Endothelial cell of umbilical vein (primary cell): ENCODE measurements around the gene SDK2. TPM values are rescaled to one million over a fixed set of nuclear protein-coding genes. Genes with fewer than 3 reads are reported as not detected.

Experiments
- BruUV-seq: library from RNA; stranded (reverse); fragments of 400-500 nt; replicated peaks from 2 replicates; lab custom pipeline; 2021; lab: Mats Ljungman, UMichigan
- CTCF ChIA-PET: fragments of 300-600, 350-600 bp; sonication (Branson Sonifier 250); formaldehyde crosslinking; loops from one replicate; lab custom pipeline; 2021; ENCODE audit warnings: antibody characterized with exemption, inconsistent platforms; lab: Charles Lee
- POLR2A ChIA-PET: fragments of 300-600, 350-600 bp; sonication (Branson Sonifier 250); formaldehyde crosslinking; loops from one replicate; lab custom pipeline; 2021; ENCODE audit warnings: antibody characterized with exemption, inconsistent platforms; lab: Charles Lee
- DNase-seq: peaks from one replicate; pipeline ENCODE4 v3.0.0-alpha.2; 2011; ENCODE audit warnings: low read depth, low spot score
- FAIRE-seq: peaks from 2 replicates; lab custom pipeline; 2011; peaks lifted over from hg19 to GRCh38; lab: Jason Lieb, UNC
- H2AFZ ChIP-seq: 2 replicates; pipeline ENCODE4 v1.6.0; 2012; ENCODE audit warnings: low read depth, low read length, control low read depth, inconsistent platforms
- H3K27ac ChIP-seq: 2 replicates; pipeline ENCODE4 v1.5.1; 2011; ENCODE audit warnings: low read depth, mild to moderate bottlenecking, control low read depth, low read length, moderate library complexity; ENCODE audit not compliant: insufficient read depth
- H3K27me3 ChIP-seq, 2 experiments: 2 replicates each; pipeline versions ENCODE4 v1.6.0 to v1.6.1; 2011; ENCODE audit warnings: low read length in 2 of 2, mixed read lengths in 1 of 2; ENCODE audit not compliant: control insufficient read depth in 2 of 2, insufficient read depth in 2 of 2
- H3K36me3 ChIP-seq, 2 experiments: 2 replicates in 1 of 2; 3 replicates in 1 of 2; pipeline ENCODE4 v1.5.1; 2011; ENCODE audit warnings: low read length in 2 of 2, mild to moderate bottlenecking in 1 of 2, moderate library complexity in 1 of 2; ENCODE audit not compliant: control insufficient read depth in 2 of 2, insufficient read depth in 2 of 2; ENCODE audit errors: extremely low read depth in 1 of 2
- H3K4me1 ChIP-seq: 3 replicates; pipeline ENCODE4 v1.5.1; 2011; ENCODE audit warnings: mild to moderate bottlenecking, low read length; ENCODE audit not compliant: control insufficient read depth, insufficient read depth; ENCODE audit errors: extremely low read depth
- H3K4me2 ChIP-seq: 2 replicates; pipeline ENCODE4 v1.6.1; 2011; ENCODE audit warnings: low read length, control low read depth, mixed read lengths; ENCODE audit not compliant: insufficient read depth
- H3K4me3 ChIP-seq, 3 experiments: fragments of 200-600 bp in 1 of 3; sonication (generic), shearing (Covaris generic) in 1 of 3; replicated peaks in 1 of 3; 2 replicates each; pipeline ENCODE4 v1.5.1; 2011 to 2016; ENCODE audit warnings: control low read depth in 3 of 3, low read length in 3 of 3, mild to moderate bottlenecking in 2 of 3, inconsistent platforms in 1 of 3, low read depth in 1 of 3, moderate library complexity in 1 of 3; ENCODE audit not compliant: insufficient read depth in 1 of 3
- H3K79me2 ChIP-seq: 2 replicates; pipeline ENCODE4 v1.6.0; 2012; ENCODE audit warnings: low read length, inconsistent platforms; ENCODE audit not compliant: control insufficient read depth, insufficient read depth
- H3K9ac ChIP-seq: replicated peaks from 2 replicates; pipeline ENCODE3; 2011; ENCODE audit warnings: low read length, control low read depth; ENCODE audit not compliant: insufficient read depth; ENCODE audit errors: extremely low read depth
- H3K9me1 ChIP-seq: replicated peaks from 3 replicates; pipeline ENCODE4 v1.6.0; 2011; ENCODE audit warnings: mild to moderate bottlenecking, low read length; ENCODE audit not compliant: control insufficient read depth, insufficient read depth; ENCODE audit errors: extremely low read depth
- H3K9me3 ChIP-seq: replicated peaks from 2 replicates; pipeline ENCODE4 v1.5.1; 2012; ENCODE audit warnings: low read length, inconsistent platforms; ENCODE audit not compliant: control insufficient read depth, insufficient read depth
- H4K20me1 ChIP-seq: replicated peaks from 2 replicates; pipeline ENCODE3; 2011; ENCODE audit warnings: mild to moderate bottlenecking, low read length; ENCODE audit not compliant: control insufficient read depth, insufficient read depth; ENCODE audit errors: extremely low read depth
- EZH2 ChIP-seq: IDR thresholded peaks from 2 replicates; pipeline ENCODE4 v1.6.1; 2012; ENCODE audit warnings: borderline replicate concordance, low read depth, mild to moderate bottlenecking, moderate library complexity, low read length, inconsistent platforms; ENCODE audit not compliant: severe bottlenecking
- FOS ChIP-seq: IDR thresholded peaks from 2 replicates; pipeline ENCODE4 v1.6.1; 2011; ENCODE audit warnings: mild to moderate bottlenecking, low read length, moderate library complexity, borderline replicate concordance; ENCODE audit not compliant: insufficient read depth
- GATA2 ChIP-seq: IDR thresholded peaks from 2 replicates; pipeline ENCODE4 v1.7.0; 2011; ENCODE audit warnings: low read depth, mild to moderate bottlenecking, moderate library complexity, mixed read lengths, low read length; ENCODE audit not compliant: insufficient read length, insufficient read depth
- JUN ChIP-seq: IDR thresholded peaks from 2 replicates; pipeline ENCODE4 v1.6.1; 2011; ENCODE audit warnings: borderline replicate concordance, low read depth; ENCODE audit not compliant: insufficient read length, insufficient read depth
- MYC ChIP-seq: IDR thresholded peaks from one replicate; pipeline ENCODE4 v1.6.1; 2011; ENCODE audit warnings: mild to moderate bottlenecking, low read depth, low read length
- POLR2A ChIP-seq: IDR thresholded peaks from 2 replicates; pipeline ENCODE4 v1.6.1; 2012; ENCODE audit warnings: low read depth, mild to moderate bottlenecking, control low read depth, low read length
- POLR2AphosphoS5 ChIP-seq: IDR thresholded peaks from 2 replicates; pipeline ENCODE4 v1.6.1; 2012; ENCODE audit warnings: low read depth, mild to moderate bottlenecking, control low read depth, low read length, moderate library complexity; ENCODE audit not compliant: insufficient read depth
- dilution Hi-C: fragments of 300-500 bp; cut with MboI; formaldehyde crosslinking; loops from one replicate; pipeline ENCODE4 v1.15.0; 2019; ENCODE audit warnings: low sequenced_read_pairs; ENCODE audit not compliant: extremely low pct_ligation_motif_present
- intact Hi-C: fragments of 100-400 bp; cut with micrococcal nuclease; formaldehyde crosslinking; loops from one replicate; pipeline ENCODE4 v1.10.0; 2022
- polyA plus RNA-seq, 4 experiments: library from polyadenylated mRNA; depleted of rRNA in 3 of 4; stranded (reverse) in 3 of 4; unstranded in 1 of 4; fragments of >200 nt; gene quantifications; 2 replicates each; pipeline versions ENCODE4 v1.2.1 to v1.2.3, GENCODE V29; 2011 to 2012; ENCODE audit warnings: missing spikeins in 1 of 4
- total RNA-seq: library from RNA; stranded (reverse); gene quantifications from 2 replicates; pipeline ENCODE4 v1.2.3, GENCODE V29; 2021
- TF ChIP-seq, protein P1 (sequence below): IDR thresholded peaks from 2 replicates; pipeline ENCODE4 v1.6.1; 2011; ENCODE audit not compliant: insufficient read depth, insufficient read length
- TF ChIP-seq, protein P2 (sequence below), 2 donors: IDR thresholded peaks; 1 replicate in 1 of 2; 2 replicates in 1 of 2; pipeline ENCODE4 v1.5.1; 2011; ENCODE audit warnings: low read length in 2 of 2, mild to moderate bottlenecking in 2 of 2, moderate library complexity in 2 of 2, control low read depth in 1 of 2, inconsistent platforms in 1 of 2, low read depth in 1 of 2; ENCODE audit not compliant: insufficient read depth in 1 of 2; ENCODE audit errors: extremely low read depth in 1 of 2

SDK2 gene
- total and polyA plus RNA-seq, 2 donors (not counting 3 experiments of a cell fraction or from before 2014, with no cell fraction given) = not detected

DNA sequence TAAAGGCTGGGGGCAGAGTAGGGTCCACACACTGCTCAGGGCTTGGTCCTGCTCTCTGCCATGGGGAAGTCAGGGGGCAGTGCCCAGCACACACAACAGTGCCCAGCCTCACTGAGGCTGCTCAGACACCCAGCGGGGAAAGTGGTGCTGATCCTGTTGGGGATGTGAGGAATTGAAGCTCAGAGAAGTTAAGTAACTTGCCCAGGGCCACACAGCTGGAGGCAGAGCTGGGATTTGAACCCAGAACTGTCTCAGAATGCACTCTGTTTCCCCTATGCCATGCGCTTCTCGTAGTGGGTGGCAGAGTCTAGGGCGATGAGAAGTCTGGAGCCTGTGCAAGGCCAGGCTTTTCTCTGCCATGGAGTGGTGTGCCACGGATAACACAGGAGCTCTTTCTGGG is 59.3 kb downstream of the SDK2 start:
- intact Hi-C loops = no loop called here
- no TSS peak for BruUV-seq
- dilution Hi-C loops = no loop called here
- TF ChIP-seq GATA2 (no peak), POLR2A (no peak), EZH2 (no peak), JUN (no peak), MYC (no peak), POLR2AphosphoS5 (no peak), FOS (no peak)
- TF ChIP-seq, protein P1, sequence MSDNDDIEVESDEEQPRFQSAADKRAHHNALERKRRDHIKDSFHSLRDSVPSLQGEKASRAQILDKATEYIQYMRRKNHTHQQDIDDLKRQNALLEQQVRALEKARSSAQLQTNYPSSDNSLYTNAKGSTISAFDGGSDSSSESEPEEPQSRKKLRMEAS = no peak
- TF ChIP-seq, protein P2, sequence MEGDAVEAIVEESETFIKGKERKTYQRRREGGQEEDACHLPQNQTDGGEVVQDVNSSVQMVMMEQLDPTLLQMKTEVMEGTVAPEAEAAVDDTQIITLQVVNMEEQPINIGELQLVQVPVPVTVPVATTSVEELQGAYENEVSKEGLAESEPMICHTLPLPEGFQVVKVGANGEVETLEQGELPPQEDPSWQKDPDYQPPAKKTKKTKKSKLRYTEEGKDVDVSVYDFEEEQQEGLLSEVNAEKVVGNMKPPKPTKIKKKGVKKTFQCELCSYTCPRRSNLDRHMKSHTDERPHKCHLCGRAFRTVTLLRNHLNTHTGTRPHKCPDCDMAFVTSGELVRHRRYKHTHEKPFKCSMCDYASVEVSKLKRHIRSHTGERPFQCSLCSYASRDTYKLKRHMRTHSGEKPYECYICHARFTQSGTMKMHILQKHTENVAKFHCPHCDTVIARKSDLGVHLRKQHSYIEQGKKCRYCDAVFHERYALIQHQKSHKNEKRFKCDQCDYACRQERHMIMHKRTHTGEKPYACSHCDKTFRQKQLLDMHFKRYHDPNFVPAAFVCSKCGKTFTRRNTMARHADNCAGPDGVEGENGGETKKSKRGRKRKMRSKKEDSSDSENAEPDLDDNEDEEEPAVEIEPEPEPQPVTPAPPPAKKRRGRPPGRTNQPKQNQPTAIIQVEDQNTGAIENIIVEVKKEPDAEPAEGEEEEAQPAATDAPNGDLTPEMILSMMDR (IDR thresholded peaks at IDR 0.05; ENCODE audit: extremely low read depth in 1 of 2, insufficient read depth in 1 of 2, low read depth in 1 of 2, low read length in 2 of 2) = no peak
- no peak overlapping the region for H2AFZ ChIP-seq
- H4K20me1 ChIP-seq = no peaks in the 10 kb centered on the region
- FAIRE-seq (no peak), DNase-seq (no peak)
- ChIA-PET CTCF (no interaction called here), POLR2A (no interaction called here)
- no peak overlapping the region for H3K4me3 ChIP-seq
- H3K27me3 ChIP-seq = no peaks in the 10 kb centered on the region
- no peaks in the 10 kb centered on the region for H3K9me1 ChIP-seq
- H3K79me2 ChIP-seq = no peaks in the 10 kb centered on the region
- H3K27ac ChIP-seq = no peak overlapping the region
- H3K36me3 ChIP-seq = no peaks in the 10 kb centered on the region
- no peak overlapping the region for H3K9ac ChIP-seq
- no peak overlapping the region for H3K4me2 ChIP-seq
- no peaks in the 10 kb centered on the region for H3K9me3 ChIP-seq
- H3K4me1 ChIP-seq = no peaks in the 10 kb centered on the region
